Epithelial cell of proximal tubule (primary cell): ENCODE results near the gene SDF4. TPM values are rescaled to one million over a fixed set of nuclear protein-coding genes. Genes with fewer than 3 reads are reported as not detected.
"Not testable (repeated sequence)": the region's sequence is repeated elsewhere in the genome, so short reads cannot be mapped to it uniquely, and the experiment has no call there.

Experiments
- DNase-seq: peaks from one replicate; pipeline ENCODE4 v3.0.0-alpha.2; 2011; ENCODE audit warnings: low read depth
- H3K4me3 ChIP-seq: 2 replicates; pipeline ENCODE4 v1.5.1; 2011; ENCODE audit warnings: low read depth, mild to moderate bottlenecking, low read length
- CTCF ChIP-seq: conservative IDR thresholded peaks from 2 replicates; pipeline ENCODE4 v1.5.1; 2012; ENCODE audit warnings: low read depth, mild to moderate bottlenecking, low read length
- total RNA-seq: library from RNA; depleted of rRNA; stranded (reverse); fragments of >200 nt; gene quantifications from 2 replicates; pipeline ENCODE4 v1.2.3, GENCODE V29; 2015

The SDF4 gene
- total RNA-seq, 1 donor from 2014 or later = 149 TPM

- no peak for DNase-seq
- no peak overlapping the region for H3K4me3 ChIP-seq
- TF ChIP-seq CTCF = no peak
These were observed 51.6 kb downstream of the SDF4 start for GRCh38 chr1:1179983-1180861.

- no peak for DNase-seq
- H3K4me3 ChIP-seq = no peak overlapping the region
- no peak for TF ChIP-seq CTCF
These were observed 52.3 kb downstream of the SDF4 start for GRCh38 chr1:1179346-1179982.

- no peak for TF ChIP-seq CTCF
- DNase-seq = no peak
These were observed 52.9 kb downstream of the SDF4 start for GRCh38 chr1:1178794-1179331.

GRCh38 chr1:1177452-1178206 lies 54.2 kb downstream of the SDF4 start:
- TF ChIP-seq CTCF = no peak
- no peak for DNase-seq

More at GRCh38 chr1:1178794-1179331, 52.9 kb downstream of the SDF4 start:
- H3K4me3 ChIP-seq = no peak overlapping the region

GRCh38 chr1:1176931-1177330 lies 54.9 kb downstream of the SDF4 start:
- TF ChIP-seq CTCF = no peak
- no peak overlapping the region for H3K4me3 ChIP-seq
- DNase-seq = no peak

More at GRCh38 chr1:1177452-1178206, 54.2 kb downstream of the SDF4 start:
- H3K4me3 ChIP-seq = no peak overlapping the region

- not testable (repeated sequence) for DNase-seq, H3K4me3 ChIP-seq
These were observed 55.6 kb downstream of the SDF4 start for GRCh38 chr1:1176063-1176761.
